Tibial nerve (tissue), 4 donors: ENCODE results near the gene SORL1-AS1.
A peak's percentile ranks its signal among the peaks of the same experiment; 100 is the strongest.

Experiments used
- DNase-seq, 2 donors: peaks; one replicate each; pipeline ENCODE4 v3.0.0-alpha.2; 2019; ENCODE audit warnings: low spot score in 2 of 2
- H3K27ac ChIP-seq, 4 donors: fragments of 200-600 bp; sonication (generic) in 3 of 4; one replicate each; pipeline ENCODE4 v1.5.1; 2017 to 2019; ENCODE audit warnings: mild to moderate bottlenecking in 1 of 4
- H3K27me3 ChIP-seq, 2 donors: fragments of 200-600 bp; sonication (generic) in 1 of 2; one replicate each; pipeline versions ENCODE4 v1.5.1 to v1.6.0; 2017 to 2019
- H3K36me3 ChIP-seq, 3 donors: fragments of 200-600 bp; sonication (generic); one replicate each; pipeline ENCODE4 v1.5.1; 2018 to 2019
- H3K4me1 ChIP-seq, 4 donors: fragments of 200-600 bp; sonication (generic) in 3 of 4; one replicate each; pipeline ENCODE4 v1.5.1; 2017 to 2019
- H3K4me3 ChIP-seq, 4 donors: fragments of 200-600 bp; sonication (generic) in 3 of 4; one replicate each; pipeline ENCODE4 v1.5.1; 2017 to 2019; ENCODE audit warnings: mild to moderate bottlenecking in 1 of 4, moderate library complexity in 1 of 4
- H3K9me3 ChIP-seq, 4 donors: fragments of 200-600 bp; sonication (generic) in 3 of 4; one replicate each; pipeline ENCODE4 v1.5.1; 2017 to 2019
- EP300 ChIP-seq, 2 donors: sonication (generic); formaldehyde crosslinking; IDR thresholded peaks; one replicate each; pipeline ENCODE4 v1.6.1; 2017; ENCODE audit warnings: antibody characterized with exemption in 2 of 2, mild to moderate bottlenecking in 1 of 2
- POLR2A ChIP-seq, 2 donors: fragments of 450-650 bp; IDR thresholded peaks; one replicate each; pipeline ENCODE4 v1.6.1; 2017; ENCODE audit warnings: antibody characterized with exemption in 2 of 2, mild to moderate bottlenecking in 2 of 2, moderate library complexity in 2 of 2
- WGBS, 2 donors: methylation state at CpG; one replicate each; pipeline ENCODE4 v1.1.5; 2018; 5-methylcytosine and 5-hydroxymethylcytosine counted together
- TF ChIP-seq, protein P1 (sequence below), 5 experiments: fragments of 200-600 bp in 3 of 5; fragments of 450-650 bp in 2 of 5; sonication (generic) in 3 of 5; IDR thresholded peaks; one replicate each; pipeline ENCODE4 v1.5.1; 2016 to 2019; ENCODE audit warnings: antibody characterized with exemption in 5 of 5, mild to moderate bottlenecking in 3 of 5, moderate library complexity in 2 of 5

The SORL1-AS1 gene

DNA sequence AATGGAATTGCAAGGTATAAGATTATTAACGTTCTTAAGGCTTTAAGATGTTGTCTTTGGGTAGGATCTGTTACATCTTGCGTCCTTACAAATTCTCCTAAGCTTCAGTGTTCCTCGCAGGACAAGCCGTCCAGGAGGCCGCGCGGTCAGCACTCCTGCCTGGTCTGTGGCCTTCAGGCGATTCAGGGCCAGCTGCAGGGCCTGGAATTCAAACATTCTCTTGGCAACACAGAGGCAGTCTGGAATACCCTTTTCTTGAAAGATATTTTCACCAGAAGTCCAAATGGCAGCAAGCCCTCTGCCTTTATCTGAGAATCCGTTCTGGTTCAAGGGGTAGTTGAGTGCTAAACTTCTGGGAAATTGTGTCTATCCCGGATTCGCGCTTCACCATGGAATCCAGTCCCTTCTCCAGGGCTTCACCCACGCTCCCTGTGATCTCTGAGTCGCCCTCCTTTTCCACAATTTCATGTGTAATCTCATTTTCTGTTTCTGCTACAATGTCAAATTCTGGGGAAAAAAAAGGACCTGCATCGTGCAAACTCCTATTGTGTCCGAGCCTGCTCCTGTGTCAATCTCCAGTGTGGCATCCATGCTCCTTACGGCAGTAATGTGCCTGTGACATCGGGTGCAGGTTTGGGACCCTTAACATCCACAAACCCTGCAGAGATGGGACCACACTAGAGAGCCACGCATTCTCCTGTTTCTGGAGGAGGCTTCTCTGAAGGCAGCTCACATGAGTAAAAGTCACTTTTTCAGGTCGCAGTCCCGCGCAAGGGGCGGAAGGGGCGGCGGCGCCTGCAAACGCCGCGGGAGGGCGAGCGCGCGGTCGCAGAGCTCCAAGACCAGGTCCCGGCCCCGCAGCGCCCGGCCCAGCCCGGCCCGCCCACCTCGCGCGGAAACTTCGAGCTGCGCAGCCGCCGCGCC is 26.0 kb downstream of the SORL1-AS1 start:
- Histone ChIP-seq H3K9me3 (no peaks in the 10 kb centered on the region), H3K27ac (no peak overlapping the region), H3K36me3 (no peaks in the 10 kb centered on the region), H3K4me1 (peaks cover 0 to 12% (median 0%) of the 10 kb centered on the region in 4 donors), H3K4me3 (peak overlapping the region in 3 of 4 donors; percentile 20 to 37 (median 21)), H3K27me3 (peaks cover 0 to 13% of the 10 kb centered on the region in 2 donors)
- TF ChIP-seq POLR2A (IDR thresholded peaks at IDR 0.05) (no peak), EP300 (IDR thresholded peaks at IDR 0.05) (no peak)
- TF ChIP-seq, protein P1, sequence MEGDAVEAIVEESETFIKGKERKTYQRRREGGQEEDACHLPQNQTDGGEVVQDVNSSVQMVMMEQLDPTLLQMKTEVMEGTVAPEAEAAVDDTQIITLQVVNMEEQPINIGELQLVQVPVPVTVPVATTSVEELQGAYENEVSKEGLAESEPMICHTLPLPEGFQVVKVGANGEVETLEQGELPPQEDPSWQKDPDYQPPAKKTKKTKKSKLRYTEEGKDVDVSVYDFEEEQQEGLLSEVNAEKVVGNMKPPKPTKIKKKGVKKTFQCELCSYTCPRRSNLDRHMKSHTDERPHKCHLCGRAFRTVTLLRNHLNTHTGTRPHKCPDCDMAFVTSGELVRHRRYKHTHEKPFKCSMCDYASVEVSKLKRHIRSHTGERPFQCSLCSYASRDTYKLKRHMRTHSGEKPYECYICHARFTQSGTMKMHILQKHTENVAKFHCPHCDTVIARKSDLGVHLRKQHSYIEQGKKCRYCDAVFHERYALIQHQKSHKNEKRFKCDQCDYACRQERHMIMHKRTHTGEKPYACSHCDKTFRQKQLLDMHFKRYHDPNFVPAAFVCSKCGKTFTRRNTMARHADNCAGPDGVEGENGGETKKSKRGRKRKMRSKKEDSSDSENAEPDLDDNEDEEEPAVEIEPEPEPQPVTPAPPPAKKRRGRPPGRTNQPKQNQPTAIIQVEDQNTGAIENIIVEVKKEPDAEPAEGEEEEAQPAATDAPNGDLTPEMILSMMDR (IDR thresholded peaks at IDR 0.05) = peak in 1 of 5 experiments; percentile 21
- DNase-seq = no peak
- 24 to 30% methylated on average over 37 to 48 of the region's 48 CpGs for WGBS, 2 donors

DNA sequence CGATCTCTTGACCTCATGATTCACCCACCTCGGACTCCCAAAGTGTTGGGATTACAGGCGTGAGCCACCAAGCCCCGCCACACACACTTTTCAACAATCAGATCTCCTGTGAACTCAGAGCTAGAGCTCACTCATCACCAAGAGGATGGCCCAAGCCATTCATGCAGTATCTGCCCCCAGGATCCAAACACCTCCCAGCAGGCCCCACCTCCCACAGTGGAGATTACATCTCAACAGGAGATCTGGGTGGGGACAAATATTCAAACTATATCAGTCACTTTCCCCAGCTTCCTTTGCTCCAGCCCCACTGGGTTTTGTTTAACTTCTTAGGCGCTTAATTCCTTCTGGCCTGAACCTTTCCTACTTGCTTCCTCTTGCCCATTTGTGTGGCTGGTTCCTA is 26.9 kb downstream of the SORL1-AS1 start:
- peaks cover 0 to 12% (median 0%) of the 10 kb centered on the region in 4 donors for H3K4me1 ChIP-seq
- DNase-seq = no peak
- H3K27ac ChIP-seq = no peak overlapping the region
- H3K9me3 ChIP-seq = no peaks in the 10 kb centered on the region
- H3K4me3 ChIP-seq = no peak overlapping the region
- 89 to 98% methylated on average over 5 of the region's 5 CpGs for WGBS, 2 donors
- no peaks in the 10 kb centered on the region for H3K36me3 ChIP-seq
- TF ChIP-seq EP300 (IDR thresholded peaks at IDR 0.05) (no peak), POLR2A (IDR thresholded peaks at IDR 0.05) (no peak)
- TF ChIP-seq, protein P1 (IDR thresholded peaks at IDR 0.05) = no peak
- peaks cover 0 to 13% of the 10 kb centered on the region in 2 donors for H3K27me3 ChIP-seq

DNA sequence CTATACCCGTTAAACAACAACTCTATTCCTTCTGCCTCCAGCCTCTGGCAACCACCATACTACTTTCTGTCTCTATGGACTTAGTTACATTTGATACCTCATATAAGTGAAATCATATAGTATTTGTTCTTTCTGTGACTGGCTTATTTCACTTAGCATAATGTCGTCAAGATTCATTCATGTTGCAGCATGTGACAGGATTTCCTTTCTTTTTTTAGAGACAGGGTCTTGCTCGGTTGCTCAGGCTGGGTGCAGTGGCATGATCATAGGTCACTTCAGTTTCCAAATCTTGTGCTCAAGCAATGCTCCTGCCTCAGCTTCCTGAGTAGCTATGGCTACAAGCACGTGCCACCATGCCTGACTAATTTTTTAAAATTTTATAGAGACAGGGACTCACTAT is 30.1 kb downstream of the SORL1-AS1 start:
- Histone ChIP-seq H3K4me3 (no peak overlapping the region), H3K9me3 (no peaks in the 10 kb centered on the region), H3K4me1 (peaks cover 0 to 19% (median 5%) of the 10 kb centered on the region in 4 donors), H3K27me3 (peaks cover 0 to 4% of the 10 kb centered on the region in 2 donors), H3K36me3 (no peaks in the 10 kb centered on the region), H3K27ac (no peak overlapping the region)
- TF ChIP-seq, protein P1 (IDR thresholded peaks at IDR 0.05) = no peak
- TF ChIP-seq EP300 (IDR thresholded peaks at IDR 0.05) (no peak), POLR2A (IDR thresholded peaks at IDR 0.05) (no peak)
- DNase-seq = no peak
- WGBS, 2 donors = 59 to 65% methylated on average over 4 of the region's 4 CpGs

DNA sequence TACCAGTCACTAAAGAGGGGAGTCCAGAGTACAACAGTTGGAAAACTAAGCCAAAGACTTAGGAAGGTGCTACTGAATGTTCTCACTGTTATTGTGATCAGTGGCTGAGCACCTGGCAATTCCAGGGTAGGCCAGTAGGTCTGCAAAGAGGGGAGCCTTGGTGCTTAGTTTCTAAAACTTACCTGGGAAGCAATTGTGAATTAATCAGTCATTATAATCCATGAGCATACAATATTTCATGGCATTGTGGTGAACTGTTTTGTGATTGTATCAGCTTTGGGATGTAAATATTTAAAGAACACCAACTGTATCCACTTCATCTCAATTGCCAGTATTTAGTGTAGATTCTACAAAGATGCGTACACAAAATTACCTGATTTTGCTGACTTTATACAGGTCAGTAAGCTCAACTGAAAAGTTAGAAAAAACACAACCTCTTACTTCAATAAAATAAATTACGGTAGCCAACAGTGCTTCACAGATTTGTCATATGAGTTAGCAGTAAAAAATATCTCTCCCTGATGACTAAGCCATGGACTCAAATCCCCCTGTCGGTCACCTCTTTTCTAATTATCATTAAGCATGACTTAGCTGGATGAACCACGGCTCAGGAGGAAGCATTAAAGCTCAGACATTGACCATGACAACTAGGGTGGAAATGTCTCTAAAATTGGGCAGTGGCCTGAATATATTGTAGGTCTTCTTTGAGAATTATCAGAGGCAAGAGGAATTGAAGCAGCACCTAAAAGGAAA is 31.4 kb downstream of the SORL1-AS1 start:
- no peak for TF ChIP-seq EP300 (IDR thresholded peaks at IDR 0.05)
- Histone ChIP-seq H3K27ac (no peak overlapping the region), H3K9me3 (no peaks in the 10 kb centered on the region), H3K27me3 (peaks cover 0 to 3% of the 10 kb centered on the region in 2 donors), H3K36me3 (no peaks in the 10 kb centered on the region), H3K4me3 (no peak overlapping the region), H3K4me1 (peaks cover 0 to 20% (median 9%) of the 10 kb centered on the region in 4 donors)
- 78 to 79% methylated on average over 4 of the region's 4 CpGs for WGBS, 2 donors
- DNase-seq = no peak

DNA sequence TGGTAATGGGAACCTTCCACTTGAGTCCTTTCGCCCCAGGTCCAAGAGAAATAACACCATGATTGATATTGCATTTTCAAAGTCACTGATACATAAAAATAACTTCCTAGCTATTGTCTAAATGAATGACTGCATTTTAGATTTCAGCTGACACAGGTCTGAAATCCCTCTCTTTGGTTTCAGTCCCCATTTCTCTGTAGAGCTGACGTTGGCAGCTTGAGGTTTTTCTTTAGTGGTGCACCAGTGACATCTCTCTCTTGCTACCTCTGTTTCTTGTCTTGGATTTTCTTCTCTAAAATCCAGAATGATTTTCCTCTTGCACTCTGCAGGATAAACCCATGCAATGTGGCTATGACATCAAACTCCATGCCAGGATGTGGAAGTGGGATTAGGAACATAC is 32.4 kb downstream of the SORL1-AS1 start:
- Histone ChIP-seq H3K27ac (no peak overlapping the region), H3K9me3 (no peaks in the 10 kb centered on the region), H3K4me3 (no peak overlapping the region), H3K27me3 (no peaks in the 10 kb centered on the region), H3K4me1 (peaks cover 0 to 28% (median 12%) of the 10 kb centered on the region in 4 donors), H3K36me3 (no peaks in the 10 kb centered on the region)
- WGBS, 2 donors = 79 to 85% methylated on average over 2 of the region's 2 CpGs
- DNase-seq = no peak
- TF ChIP-seq EP300 (IDR thresholded peaks at IDR 0.05) (no peak), POLR2A (IDR thresholded peaks at IDR 0.05) (no peak)
- TF ChIP-seq, protein P1 (IDR thresholded peaks at IDR 0.05) = no peak
